Measurements from ENCODE around the gene SSBP1.

DNA sequence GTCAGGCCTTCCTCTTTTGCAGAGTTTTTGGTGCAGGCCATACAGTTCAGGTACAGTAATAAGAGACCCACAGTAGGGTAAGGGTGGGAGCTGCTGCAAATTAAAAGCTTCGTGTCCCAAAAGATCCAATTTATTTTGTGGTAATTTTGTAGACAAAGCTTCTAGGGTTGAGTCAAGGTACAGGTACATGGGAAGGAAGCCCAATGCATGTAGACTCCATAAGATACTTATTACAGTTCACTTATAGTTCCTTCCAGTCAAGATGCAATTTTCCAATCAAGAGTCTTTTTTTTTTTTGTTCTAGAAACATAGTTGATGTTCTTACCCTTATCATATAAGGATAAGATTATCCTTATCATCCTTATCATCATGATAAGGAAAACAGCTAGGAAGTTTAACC lies 38.2 kb downstream of the SSBP1 start, which contains the start of gene TAS2R4:
- no peak for TF ChIP-seq EZH2 (IDR thresholded peaks at IDR 0.05; ENCODE audit: low read depth)
- TF ChIP-seq, protein P1, sequence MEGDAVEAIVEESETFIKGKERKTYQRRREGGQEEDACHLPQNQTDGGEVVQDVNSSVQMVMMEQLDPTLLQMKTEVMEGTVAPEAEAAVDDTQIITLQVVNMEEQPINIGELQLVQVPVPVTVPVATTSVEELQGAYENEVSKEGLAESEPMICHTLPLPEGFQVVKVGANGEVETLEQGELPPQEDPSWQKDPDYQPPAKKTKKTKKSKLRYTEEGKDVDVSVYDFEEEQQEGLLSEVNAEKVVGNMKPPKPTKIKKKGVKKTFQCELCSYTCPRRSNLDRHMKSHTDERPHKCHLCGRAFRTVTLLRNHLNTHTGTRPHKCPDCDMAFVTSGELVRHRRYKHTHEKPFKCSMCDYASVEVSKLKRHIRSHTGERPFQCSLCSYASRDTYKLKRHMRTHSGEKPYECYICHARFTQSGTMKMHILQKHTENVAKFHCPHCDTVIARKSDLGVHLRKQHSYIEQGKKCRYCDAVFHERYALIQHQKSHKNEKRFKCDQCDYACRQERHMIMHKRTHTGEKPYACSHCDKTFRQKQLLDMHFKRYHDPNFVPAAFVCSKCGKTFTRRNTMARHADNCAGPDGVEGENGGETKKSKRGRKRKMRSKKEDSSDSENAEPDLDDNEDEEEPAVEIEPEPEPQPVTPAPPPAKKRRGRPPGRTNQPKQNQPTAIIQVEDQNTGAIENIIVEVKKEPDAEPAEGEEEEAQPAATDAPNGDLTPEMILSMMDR (conservative IDR thresholded peaks at IDR 0.05) = no peak
